GM11168 (cell line): ENCODE data around the gene MTMR3.
"Not testable (repeated sequence)": the region's sequence is repeated elsewhere in the genome, so short reads cannot be mapped to it uniquely, and the experiment has no call there.

Experiments
- in situ Hi-C: fragments of 300-500 bp; cut with MboI; formaldehyde crosslinking; loops from one replicate; pipeline ENCODE4 v1.12.0; 2022; ENCODE audit warnings: low sequenced_read_pairs; ENCODE audit not compliant: unreplicated experiment

Gene MTMR3

GRCh38 chr22:30043161-30043560 lies 160.2 kb downstream of the MTMR3 start:
- in situ Hi-C loops, result no loop called here

- in situ Hi-C loops, result no loop called here
Measured at GRCh38 chr22:30044369-30044768, 161.4 kb downstream of the MTMR3 start.

- in situ Hi-C loops, result no loop called here
Measured at GRCh38 chr22:30044881-30045493, 162.0 kb downstream of the MTMR3 start.

DNA sequence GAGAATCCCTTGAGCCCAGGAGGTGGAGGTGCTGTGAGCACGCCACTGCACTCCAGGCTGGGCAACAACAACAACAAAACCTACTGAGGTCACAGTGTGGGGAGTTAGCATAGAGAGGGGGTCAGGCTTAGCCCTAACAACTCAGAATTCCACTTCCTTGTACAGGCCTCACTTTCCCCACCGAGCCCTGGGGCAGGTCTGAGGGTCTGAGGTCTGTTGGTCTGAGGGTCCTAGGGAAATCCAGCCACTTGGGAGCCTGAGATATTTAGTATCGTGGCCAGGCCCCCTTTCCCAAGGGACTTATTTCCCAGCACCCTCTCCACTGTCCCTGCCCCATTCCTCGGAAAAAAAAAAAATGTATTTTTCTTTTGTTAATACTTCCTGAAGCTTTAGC lies 162.5 kb downstream of the MTMR3 start:
- in situ Hi-C loops, result no loop called here

GRCh38 chr22:30045901-30046715 lies 163.1 kb downstream of the MTMR3 start:
- in situ Hi-C loops, result no loop called here

DNA sequence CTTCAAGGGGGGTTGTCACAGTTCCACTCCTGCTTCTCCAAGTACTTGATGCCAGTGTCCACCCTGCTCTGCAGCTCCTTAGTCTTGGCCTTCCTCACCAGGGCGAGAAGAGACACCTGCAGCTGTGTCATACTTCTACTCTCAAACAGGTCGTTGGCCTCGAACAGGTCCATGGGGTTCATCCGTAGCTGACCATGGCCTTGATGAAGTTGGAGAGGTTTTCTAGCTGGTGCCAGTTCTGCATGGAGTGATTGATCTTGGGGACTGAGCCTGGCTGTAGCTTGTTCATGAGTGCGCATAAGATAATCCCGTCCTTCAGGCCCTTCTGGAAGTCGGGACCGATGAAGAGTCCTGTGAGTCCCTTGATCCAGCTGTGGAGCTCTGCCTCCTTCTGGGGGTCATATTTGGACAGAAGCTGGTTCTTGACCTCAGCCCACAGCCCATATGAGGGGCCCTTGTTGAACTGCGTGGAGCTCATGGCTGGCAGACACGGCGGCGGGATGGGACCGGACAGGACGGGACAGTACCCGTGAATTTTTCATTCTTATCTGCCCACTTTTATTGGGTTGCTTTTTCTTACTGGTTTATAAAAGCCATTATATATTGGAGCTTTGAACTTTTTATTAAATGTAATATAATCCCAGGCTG lies 163.9 kb downstream of the MTMR3 start:
- in situ Hi-C loops, result no loop called here

DNA sequence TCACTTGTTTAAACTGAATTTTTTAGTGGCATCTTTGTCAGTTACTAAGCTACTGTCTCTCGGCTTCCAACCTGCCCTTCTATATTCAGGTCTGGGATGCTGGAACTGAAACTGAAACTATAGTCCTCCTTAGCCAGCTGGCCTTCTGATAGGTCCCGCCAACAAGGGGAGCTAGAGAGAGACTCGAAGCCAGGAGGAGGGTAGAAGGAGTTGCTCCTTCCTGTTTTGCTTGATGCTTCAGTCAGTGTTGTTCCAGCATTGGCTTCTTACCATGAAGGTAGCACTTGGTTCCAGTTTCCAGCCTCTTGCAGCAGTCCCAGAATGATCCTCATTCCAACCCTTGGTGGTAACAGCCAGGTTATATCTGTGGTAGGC lies 164.4 kb downstream of the MTMR3 start:
- in situ Hi-C loops, result no loop called here

- in situ Hi-C loops, result no loop called here
Measured at GRCh38 chr22:30048681-30049080, 165.7 kb downstream of the MTMR3 start.

GRCh38 chr22:30054067-30054763 lies 171.2 kb downstream of the MTMR3 start:
- in situ Hi-C loops, result no loop called here

GRCh38 chr22:30054764-30055069 lies 171.7 kb downstream of the MTMR3 start:
- in situ Hi-C loops, result no loop called here

DNA sequence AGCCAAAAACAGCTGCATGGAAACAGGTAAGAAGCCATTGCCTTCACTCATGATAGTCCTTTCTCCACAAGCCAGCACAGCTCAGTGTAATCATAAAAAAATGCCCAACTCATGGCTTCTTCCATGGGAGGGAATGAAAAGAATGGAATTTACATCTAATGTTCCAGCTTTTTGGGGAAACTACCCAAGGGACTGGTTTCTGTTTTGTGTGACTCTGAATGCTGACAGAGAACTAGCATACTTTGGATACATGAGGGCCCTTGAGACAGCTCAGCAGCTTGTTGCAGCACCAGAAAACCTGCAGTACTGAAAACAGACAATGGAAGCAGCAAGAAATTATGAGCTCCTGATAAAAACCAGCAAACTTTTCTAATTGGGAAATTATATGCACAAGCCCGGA lies 173.0 kb downstream of the MTMR3 start:
- in situ Hi-C loops, result no loop called here

GRCh38 chr22:30057375-30057774 lies 174.4 kb downstream of the MTMR3 start:
- in situ Hi-C loops, result no loop called here

DNA sequence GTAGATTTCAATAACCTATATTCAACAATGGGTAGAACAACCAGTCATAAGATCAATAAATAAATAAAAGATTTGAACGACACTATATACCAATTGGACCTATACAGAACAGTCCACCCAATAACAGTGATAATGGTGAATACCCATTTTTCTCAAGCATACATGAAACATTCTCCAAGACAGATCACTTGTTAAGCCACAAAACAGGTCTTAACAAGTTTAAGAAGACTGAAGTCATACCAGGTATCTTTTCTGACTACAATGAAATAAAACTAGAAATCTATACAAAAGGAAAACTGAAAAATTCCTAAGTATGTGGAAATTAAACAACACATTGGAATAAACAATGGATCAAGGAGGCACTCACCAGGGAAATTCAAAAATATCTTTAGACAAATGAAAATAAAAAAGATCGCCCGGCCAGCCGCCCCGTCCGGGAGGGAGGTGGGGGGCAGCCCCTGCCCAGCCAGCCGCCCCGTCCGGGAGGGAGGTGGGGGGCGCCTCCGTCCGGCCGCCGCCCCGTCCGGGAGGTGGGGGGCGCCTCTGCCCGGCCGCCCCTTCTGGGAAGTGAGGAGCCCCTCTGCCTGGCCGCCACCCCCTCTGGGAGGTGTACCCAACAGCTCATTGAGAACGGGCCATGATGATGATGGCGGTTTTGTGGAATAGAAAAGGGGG lies 176.5 kb downstream of the MTMR3 start:
- in situ Hi-C loops, result not testable (repeated sequence)

- in situ Hi-C loops, result not testable (repeated sequence)
Measured at GRCh38 chr22:30061094-30061493, 178.1 kb downstream of the MTMR3 start.

- in situ Hi-C loops, result no loop called here
Measured at GRCh38 chr22:30062259-30062658, 179.3 kb downstream of the MTMR3 start.

GRCh38 chr22:30062950-30063349 lies 180.0 kb downstream of the MTMR3 start:
- in situ Hi-C loops, result no loop called here

DNA sequence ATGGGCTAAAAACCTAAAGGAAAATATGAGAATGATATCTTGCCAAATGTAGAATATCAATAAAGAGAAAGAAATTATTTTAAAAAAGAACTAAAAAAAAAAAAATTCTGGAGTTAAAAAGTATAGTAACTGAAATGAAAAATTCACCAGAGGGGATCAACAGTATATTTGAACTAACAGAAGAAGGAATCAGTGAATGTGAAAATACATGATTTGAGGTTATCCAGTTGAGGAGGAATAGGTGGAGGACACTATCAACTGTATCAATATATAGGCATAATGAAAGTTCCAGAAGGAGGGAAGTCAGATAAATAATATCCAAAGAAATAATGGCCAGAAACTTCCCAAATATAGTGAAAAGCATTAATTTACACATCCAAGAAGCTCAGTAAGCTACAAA lies 181.2 kb downstream of the MTMR3 start:
- in situ Hi-C loops, result no loop called here

GRCh38 chr22:30073743-30074142 lies 190.8 kb downstream of the MTMR3 start:
- in situ Hi-C loops, result no loop called here

DNA sequence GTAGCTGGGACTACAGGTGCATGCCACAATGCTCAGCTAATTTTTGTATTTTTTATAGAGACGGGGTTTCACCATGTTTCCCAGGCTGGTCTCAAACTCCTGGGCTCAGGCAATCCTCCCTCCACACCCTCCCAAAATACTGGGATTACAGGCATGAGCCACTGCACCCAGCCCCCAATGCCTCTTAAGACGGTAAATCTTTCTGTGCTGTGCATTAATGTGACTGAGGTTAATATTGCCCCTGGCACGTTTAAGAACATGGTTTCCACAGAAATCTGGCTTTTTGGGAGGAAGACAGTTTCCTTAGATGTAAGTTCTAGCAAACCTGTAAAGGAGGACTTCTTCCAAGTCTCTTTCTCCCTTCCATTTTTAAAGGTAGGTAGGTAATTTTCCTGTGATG lies 191.2 kb downstream of the MTMR3 start:
- in situ Hi-C loops, result no loop called here

GRCh38 chr22:30074994-30075393 lies 192.0 kb downstream of the MTMR3 start:
- in situ Hi-C loops, result no loop called here
